Gastrocnemius medialis (tissue), 4 donors: ENCODE results near the gene LMTK3.

Source experiments
- POLR2A ChIP-seq, 2 donors: fragments of 450-650 bp; IDR thresholded peaks; one replicate each; pipeline ENCODE4 v1.6.1; 2017; ENCODE audit warnings: antibody characterized with exemption in 2 of 2, mild to moderate bottlenecking in 2 of 2, moderate library complexity in 2 of 2
- TF ChIP-seq, protein P1 (sequence below), 5 experiments: fragments of 450-650 bp in 3 of 5; fragments of 200-600 bp in 2 of 5; sonication (generic) in 2 of 5; IDR thresholded peaks in 4 of 5; conservative IDR thresholded peaks in 1 of 5; 1 replicate in 4 of 5; 2 replicates in 1 of 5; pipeline ENCODE4 v1.5.1; 2016 to 2019; ENCODE audit warnings: antibody characterized with exemption in 5 of 5, mild to moderate bottlenecking in 3 of 5, moderate library complexity in 3 of 5

DNA sequence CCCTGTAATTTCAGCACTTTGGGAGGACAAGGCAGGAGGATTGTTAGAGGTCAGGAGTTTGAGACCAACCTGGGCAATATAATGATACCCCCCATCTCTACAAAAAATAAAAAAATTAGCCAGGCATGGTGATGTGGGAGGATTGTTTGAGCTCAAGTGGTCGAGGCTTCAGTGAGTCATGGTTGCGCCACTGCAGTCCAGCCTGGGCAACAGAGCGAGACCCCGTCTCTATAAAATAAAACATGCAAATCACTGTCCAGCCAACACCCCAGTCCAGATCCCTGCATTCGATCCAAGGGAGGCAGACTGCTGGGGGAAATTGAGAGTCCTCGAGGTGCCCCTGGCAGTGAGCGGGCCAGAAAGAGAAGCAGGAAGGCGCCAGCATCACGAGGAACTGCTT lies 35.5 kb downstream of the LMTK3 start:
- TF ChIP-seq POLR2A (IDR thresholded peaks at IDR 0.05), result no peak
- TF ChIP-seq, protein P1, sequence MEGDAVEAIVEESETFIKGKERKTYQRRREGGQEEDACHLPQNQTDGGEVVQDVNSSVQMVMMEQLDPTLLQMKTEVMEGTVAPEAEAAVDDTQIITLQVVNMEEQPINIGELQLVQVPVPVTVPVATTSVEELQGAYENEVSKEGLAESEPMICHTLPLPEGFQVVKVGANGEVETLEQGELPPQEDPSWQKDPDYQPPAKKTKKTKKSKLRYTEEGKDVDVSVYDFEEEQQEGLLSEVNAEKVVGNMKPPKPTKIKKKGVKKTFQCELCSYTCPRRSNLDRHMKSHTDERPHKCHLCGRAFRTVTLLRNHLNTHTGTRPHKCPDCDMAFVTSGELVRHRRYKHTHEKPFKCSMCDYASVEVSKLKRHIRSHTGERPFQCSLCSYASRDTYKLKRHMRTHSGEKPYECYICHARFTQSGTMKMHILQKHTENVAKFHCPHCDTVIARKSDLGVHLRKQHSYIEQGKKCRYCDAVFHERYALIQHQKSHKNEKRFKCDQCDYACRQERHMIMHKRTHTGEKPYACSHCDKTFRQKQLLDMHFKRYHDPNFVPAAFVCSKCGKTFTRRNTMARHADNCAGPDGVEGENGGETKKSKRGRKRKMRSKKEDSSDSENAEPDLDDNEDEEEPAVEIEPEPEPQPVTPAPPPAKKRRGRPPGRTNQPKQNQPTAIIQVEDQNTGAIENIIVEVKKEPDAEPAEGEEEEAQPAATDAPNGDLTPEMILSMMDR (IDR thresholded peaks at IDR 0.05 in 4 of 5, conservative IDR thresholded peaks at IDR 0.05 in 1 of 5), result no peak
